Lung (tissue), 12 donors: ENCODE measurements around the gene FAM156B. TPM values are rescaled to one million over a fixed set of nuclear protein-coding genes. Genes with fewer than 3 reads are reported as not detected.
"Not testable (repeated sequence)": the region's sequence is repeated elsewhere in the genome, so short reads cannot be mapped to it uniquely, and the experiment has no call there.

ENCODE experiments used
- ATAC-seq: fragments of 200-7000 bp; cut with Tn5 transposase; one replicate; pipeline ENCODE4 v1.9.1; 2020; ENCODE audit warnings: moderate number of reproducible peaks; ENCODE audit not compliant: insufficient read depth, low FRiP score
- DNase-seq, 3 donors: peaks; one replicate each; pipeline ENCODE4 v3.0.0-alpha.2; 2013 to 2017
- H3K27ac ChIP-seq, 2 donors: one replicate each; pipeline ENCODE4 v1.5.1; 2013; ENCODE audit warnings: mild to moderate bottlenecking in 2 of 2, moderate library complexity in 2 of 2, control low read depth in 1 of 2, inconsistent platforms in 1 of 2, low read depth in 1 of 2, low read length in 1 of 2
- H3K27me3 ChIP-seq, 3 donors: one replicate each; pipeline ENCODE4 v1.5.1; 2013; ENCODE audit warnings: low read length in 2 of 3; ENCODE audit not compliant: control insufficient read depth in 3 of 3, insufficient read depth in 3 of 3
- H3K36me3 ChIP-seq, 4 donors: one replicate each; pipeline ENCODE4 v1.5.1; 2013; ENCODE audit warnings: low read length in 4 of 4, mild to moderate bottlenecking in 1 of 4, moderate library complexity in 1 of 4; ENCODE audit not compliant: control insufficient read depth in 4 of 4, insufficient read depth in 4 of 4
- H3K4me1 ChIP-seq, 5 donors: one replicate each; pipeline ENCODE4 v1.5.1; 2013; ENCODE audit warnings: low read length in 5 of 5, mild to moderate bottlenecking in 2 of 5, moderate library complexity in 1 of 5; ENCODE audit not compliant: control insufficient read depth in 5 of 5, insufficient read depth in 5 of 5
- H3K4me3 ChIP-seq: one replicate; pipeline ENCODE4 v1.5.1; 2013; ENCODE audit warnings: mild to moderate bottlenecking, control low read depth, moderate library complexity
- H3K9ac ChIP-seq, 2 donors: one replicate each; pipeline ENCODE4 v1.5.1; 2013; ENCODE audit warnings: low read length in 2 of 2, control low read depth in 1 of 2; ENCODE audit not compliant: insufficient read depth in 1 of 2
- H3K9me3 ChIP-seq, 4 donors: one replicate each; pipeline ENCODE4 v1.5.1; 2013; ENCODE audit warnings: low read length in 3 of 4, mild to moderate bottlenecking in 1 of 4, moderate library complexity in 1 of 4; ENCODE audit not compliant: control insufficient read depth in 4 of 4, insufficient read depth in 3 of 4
- CTCF ChIP-seq: IDR thresholded peaks from 2 replicates; pipeline ENCODE4 v1.5.1; 2012; ENCODE audit warnings: mild to moderate bottlenecking; ENCODE audit errors: control extremely low read depth, extremely low read depth
- WGBS, 2 donors: extraction: QIAGEN DNeasy Blood & Tissue Kit; methylation state at CpG; one replicate each; pipeline ENCODE4 v1.1.7; 2013; 5-methylcytosine and 5-hydroxymethylcytosine counted together
- polyA plus RNA-seq, 2 donors: library from polyadenylated mRNA; stranded (reverse); fragments of 200-250 nt; gene quantifications; one replicate each; pipeline ENCODE4 v1.2.1, GENCODE V29; 2013
- total RNA-seq, 2 donors: library from RNA; depleted of rRNA in 1 of 2; stranded (reverse); fragments of >200 nt in 1 of 2; gene quantifications; one replicate each; pipeline ENCODE4 v1.2.1, GENCODE V29; 2014 to 2021
- donor health status: control.
- donor health status: control.
- donor health status: Bipolar disorder and iron deficiency.
- donor health status: healthy.
- donor health status: DM: yes; HTN: yes; CAD: no.

FAM156B gene
- total and polyA plus RNA-seq, 4 donors, result 17.3 to 34.2 (median 20.5) TPM

- no CpG with 5 or more reads among the region's 17 CpGs for WGBS, 2 donors
- not testable (repeated sequence) for H3K4me1 ChIP-seq, H3K36me3 ChIP-seq, H3K9me3 ChIP-seq, H3K9ac ChIP-seq, DNase-seq, H3K4me3 ChIP-seq, ATAC-seq, H3K27me3 ChIP-seq, H3K27ac ChIP-seq
These were observed 10.0 kb downstream of the FAM156B start for GRCh38 chrX:52907137-52907536.

GRCh38 chrX:52907900-52908299 lies 10.8 kb downstream of the FAM156B start:
- H3K27ac ChIP-seq, H3K4me1 ChIP-seq, ATAC-seq, H3K9me3 ChIP-seq, H3K36me3 ChIP-seq, H3K9ac ChIP-seq, H3K4me3 ChIP-seq, H3K27me3 ChIP-seq, DNase-seq: not testable (repeated sequence)
- no CpG with 5 or more reads among the region's 17 CpGs for WGBS, 2 donors

GRCh38 chrX:52909313-52909969 lies 12.3 kb downstream of the FAM156B start:
- peak; percentile 23 for ATAC-seq
- H3K27me3 ChIP-seq, DNase-seq, H3K4me3 ChIP-seq, H3K27ac ChIP-seq, H3K9me3 ChIP-seq, H3K36me3 ChIP-seq, H3K9ac ChIP-seq, H3K4me1 ChIP-seq: not testable (repeated sequence)
- no CpG with 5 or more reads among the region's 12 CpGs for WGBS, 2 donors

- H3K4me3 ChIP-seq, H3K27ac ChIP-seq, H3K27me3 ChIP-seq, H3K36me3 ChIP-seq, DNase-seq, H3K4me1 ChIP-seq, ATAC-seq, H3K9me3 ChIP-seq, H3K9ac ChIP-seq: not testable (repeated sequence)
- no CpG with 5 or more reads among the region's 9 CpGs for WGBS, 2 donors
These were observed 16.6 kb downstream of the FAM156B start for GRCh38 chrX:52913681-52914080.

GRCh38 chrX:52914704-52915103 lies 17.6 kb downstream of the FAM156B start:
- not testable (repeated sequence) for H3K4me3 ChIP-seq, ATAC-seq, H3K36me3 ChIP-seq, H3K4me1 ChIP-seq, H3K9ac ChIP-seq, H3K27ac ChIP-seq, DNase-seq, H3K9me3 ChIP-seq, H3K27me3 ChIP-seq
- no CpG with 5 or more reads among the region's 3 CpGs for WGBS, 2 donors

GRCh38 chrX:52923781-52924241 lies 26.7 kb downstream of the FAM156B start:
- Histone ChIP-seq H3K9ac (peak overlapping the region in 1 of 2 donors; percentile 51), H3K36me3 (no peaks in the 10 kb centered on the region), H3K9me3 (no peaks in the 10 kb centered on the region), H3K27ac (peak overlapping the region; percentile 20 to 40), H3K4me3 (no peak overlapping the region), H3K4me1 (peaks cover 0 to 9% (median 5%) of the 10 kb centered on the region in 5 donors), H3K27me3 (peaks cover 0 to 3% (median 0%) of the 10 kb centered on the region in 3 donors)
- no peak for ATAC-seq
- peak in 2 of 3 donors; percentile 29 to 50 for DNase-seq
- WGBS, 2 donors, result 20 to 47% methylated on average over 4 of the region's 4 CpGs
- no peak for TF ChIP-seq CTCF

- H3K36me3 ChIP-seq, H3K9me3 ChIP-seq, H3K4me1 ChIP-seq, H3K27me3 ChIP-seq, DNase-seq, H3K27ac ChIP-seq, H3K4me3 ChIP-seq, H3K9ac ChIP-seq, ATAC-seq: not testable (repeated sequence)
- 81 to 96% methylated on average over 6 of the region's 6 CpGs for WGBS, 2 donors
These were observed 33.1 kb downstream of the FAM156B start for GRCh38 chrX:52930214-52930613.
